RWPE1 (cell line): ENCODE data around the gene FSCB.

Experiments
- CTCF ChIA-PET: fragments of 350-600 bp; sonication (Branson Sonifier 250); formaldehyde crosslinking; extraction: SDS; loops from one replicate; lab custom pipeline; 2021; lab: Yijun Ruan, JAX
- POLR2A ChIA-PET: fragments of 400-600 bp; formaldehyde crosslinking; extraction: SDS; loops from one replicate; lab custom pipeline; 2020; ENCODE audit warnings: antibody characterized with exemption; ENCODE audit not compliant: low non-redundant PET; lab: Yijun Ruan, JAX
- DNase-seq: peaks from one replicate; pipeline ENCODE4 v3.0.0; 2012; ENCODE audit warnings: low spot score
- H3K27ac ChIP-seq: fragments of 450-650 bp; 2 replicates; pipeline ENCODE4 v1.5.1; 2017
- TF ChIP-seq, protein P1 (sequence below): fragments of 450-650 bp; conservative IDR thresholded peaks from 2 replicates; pipeline ENCODE4 v1.5.1; 2017; ENCODE audit warnings: low read depth, mild to moderate bottlenecking

Gene FSCB

DNA sequence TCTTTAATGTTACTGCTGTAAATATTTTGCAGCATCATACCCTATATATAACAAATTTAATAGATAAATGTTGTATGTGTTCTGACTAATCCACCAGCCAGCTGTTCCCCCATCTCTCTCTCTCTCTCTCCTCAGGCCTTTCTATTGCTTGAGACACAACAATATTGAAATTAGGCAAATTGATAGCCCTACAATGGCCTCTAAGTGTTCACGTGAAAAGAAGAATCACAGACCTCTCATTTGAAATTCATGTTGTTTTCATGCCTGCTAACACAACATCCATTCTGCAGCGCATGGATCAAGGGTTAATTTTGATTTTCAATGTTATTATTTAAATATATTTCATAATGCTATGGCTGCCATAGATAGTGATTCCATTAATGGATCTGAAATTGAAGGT is 1.8 kb upstream of the FSCB start:
- DNase-seq = no peak
- H3K27ac ChIP-seq = no peak overlapping the region
- ChIA-PET POLR2A (no interaction called here), CTCF (interaction anchor here (0.6 kb wide), 1 partner anchor 80 kb away, joined by 3 read pairs; no protein-coding TSS in a partner anchor)
- TF ChIP-seq, protein P1, sequence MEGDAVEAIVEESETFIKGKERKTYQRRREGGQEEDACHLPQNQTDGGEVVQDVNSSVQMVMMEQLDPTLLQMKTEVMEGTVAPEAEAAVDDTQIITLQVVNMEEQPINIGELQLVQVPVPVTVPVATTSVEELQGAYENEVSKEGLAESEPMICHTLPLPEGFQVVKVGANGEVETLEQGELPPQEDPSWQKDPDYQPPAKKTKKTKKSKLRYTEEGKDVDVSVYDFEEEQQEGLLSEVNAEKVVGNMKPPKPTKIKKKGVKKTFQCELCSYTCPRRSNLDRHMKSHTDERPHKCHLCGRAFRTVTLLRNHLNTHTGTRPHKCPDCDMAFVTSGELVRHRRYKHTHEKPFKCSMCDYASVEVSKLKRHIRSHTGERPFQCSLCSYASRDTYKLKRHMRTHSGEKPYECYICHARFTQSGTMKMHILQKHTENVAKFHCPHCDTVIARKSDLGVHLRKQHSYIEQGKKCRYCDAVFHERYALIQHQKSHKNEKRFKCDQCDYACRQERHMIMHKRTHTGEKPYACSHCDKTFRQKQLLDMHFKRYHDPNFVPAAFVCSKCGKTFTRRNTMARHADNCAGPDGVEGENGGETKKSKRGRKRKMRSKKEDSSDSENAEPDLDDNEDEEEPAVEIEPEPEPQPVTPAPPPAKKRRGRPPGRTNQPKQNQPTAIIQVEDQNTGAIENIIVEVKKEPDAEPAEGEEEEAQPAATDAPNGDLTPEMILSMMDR = no peak

DNA sequence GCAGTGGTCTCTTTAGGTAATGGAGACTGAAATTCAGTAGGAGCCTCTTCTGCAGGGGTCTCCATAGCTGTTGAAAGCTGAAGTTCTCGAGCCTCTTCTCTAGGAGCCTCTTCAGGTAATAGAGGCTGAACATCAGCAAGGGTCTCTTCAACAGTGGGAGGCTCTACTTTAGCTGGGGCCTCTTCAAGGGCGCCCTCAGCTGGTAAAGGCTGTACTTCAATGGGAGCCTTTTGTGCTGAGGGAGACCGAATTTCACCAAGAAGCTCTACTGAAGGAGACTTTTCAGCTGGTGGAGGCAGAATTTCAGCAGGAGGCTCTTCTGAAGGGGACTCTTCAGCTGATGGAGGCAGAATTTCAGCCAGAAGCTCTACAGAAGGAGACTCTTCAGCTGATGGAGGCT is 1.5 kb downstream of the FSCB start:
- POLR2A ChIA-PET = no interaction called here
- CTCF ChIA-PET = no interaction called here
- no peak overlapping the region for H3K27ac ChIP-seq
- DNase-seq = no peak
- TF ChIP-seq, protein P1 = no peak

DNA sequence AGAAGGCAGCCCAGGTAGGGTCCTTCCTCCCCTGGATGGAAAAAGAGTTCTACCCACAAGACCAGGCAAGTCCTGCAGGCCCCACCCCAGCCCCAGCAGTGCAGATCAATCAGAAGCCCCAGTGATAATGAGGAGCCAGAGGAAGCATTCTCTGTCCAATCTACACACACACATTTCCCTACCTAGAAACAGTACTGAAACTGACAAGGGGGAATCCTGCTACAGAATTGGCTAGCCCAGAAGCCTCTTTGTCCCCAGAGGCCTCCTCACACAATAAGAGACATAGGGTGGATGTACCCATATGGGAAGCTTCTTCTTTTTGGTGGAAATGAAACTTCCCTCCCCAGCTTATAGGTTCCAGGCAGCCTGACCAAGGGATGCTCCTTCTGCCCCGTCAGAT is 9.9 kb downstream of the FSCB start:
- no peak overlapping the region for H3K27ac ChIP-seq
- no peak for DNase-seq
- TF ChIP-seq, protein P1 = no peak
- ChIA-PET POLR2A (no interaction called here), CTCF (interaction anchor here (0.6 kb wide), 1 partner anchor 8 kb away, joined by 4 read pairs; no protein-coding TSS in a partner anchor)

DNA sequence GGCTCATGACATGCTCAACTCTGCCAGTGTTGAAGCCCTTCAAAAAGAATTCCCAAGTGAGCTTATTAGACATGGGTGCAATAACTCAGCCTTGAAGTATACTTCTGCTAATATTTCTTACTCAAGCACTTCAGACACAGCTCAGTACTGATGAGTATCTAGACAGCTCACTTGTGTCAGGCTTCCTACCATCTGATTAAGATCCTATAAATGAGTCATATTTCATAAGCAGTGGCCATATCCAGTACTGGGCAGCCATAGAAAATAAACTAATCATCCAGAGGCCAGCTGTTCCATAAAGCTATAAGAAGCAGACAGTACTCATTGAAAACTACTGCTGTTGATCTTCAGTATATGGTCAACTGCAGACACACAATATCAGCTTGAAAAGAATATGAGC is 12.9 kb downstream of the FSCB start:
- POLR2A ChIA-PET = no interaction called here
- no peak overlapping the region for H3K27ac ChIP-seq
- TF ChIP-seq, protein P1 = no peak
- no peak for DNase-seq
- CTCF ChIA-PET = no interaction called here

DNA sequence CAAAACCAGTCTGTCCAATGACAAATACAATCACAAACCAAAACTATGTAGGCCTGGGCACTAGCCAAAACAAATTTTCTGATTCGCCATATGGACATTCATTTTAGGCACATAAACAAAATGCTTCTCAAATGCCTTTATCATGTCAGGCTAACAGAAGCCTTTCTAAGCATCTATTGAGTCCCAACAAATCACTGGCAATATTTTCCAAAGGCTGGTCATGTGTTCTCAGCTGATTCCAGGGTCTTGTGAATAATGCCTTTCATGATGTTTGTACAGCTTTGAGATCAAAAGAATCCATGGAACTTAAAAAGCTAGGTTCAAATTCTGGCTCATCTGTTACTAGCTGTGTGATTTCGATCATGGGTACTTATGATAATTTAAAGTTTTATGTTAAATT is 16.1 kb downstream of the FSCB start:
- ChIA-PET POLR2A (no interaction called here), CTCF (no interaction called here)
- TF ChIP-seq, protein P1 = no peak
- no peak for DNase-seq
- H3K27ac ChIP-seq = no peak overlapping the region

DNA sequence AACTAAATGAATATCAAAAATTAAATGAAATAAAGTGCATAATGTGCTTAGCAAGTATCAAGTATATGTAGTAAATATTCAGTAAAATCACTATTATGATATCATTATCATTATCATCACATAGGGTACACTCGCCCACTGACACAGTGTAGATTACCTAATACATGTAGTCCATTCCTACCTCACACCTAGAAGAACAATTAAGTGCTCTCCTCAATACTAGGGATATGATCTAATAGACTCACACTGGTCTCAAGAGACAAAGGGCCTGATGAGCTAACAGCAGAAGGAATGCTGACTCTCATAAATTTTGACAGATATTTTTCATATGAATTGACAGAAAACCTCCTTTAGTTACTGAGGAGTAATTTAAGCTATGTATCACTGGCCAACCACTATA is 29.1 kb downstream of the FSCB start:
- no peak overlapping the region for H3K27ac ChIP-seq
- TF ChIP-seq, protein P1 = no peak
- CTCF ChIA-PET = no interaction called here
- POLR2A ChIA-PET = no interaction called here
- DNase-seq = no peak

DNA sequence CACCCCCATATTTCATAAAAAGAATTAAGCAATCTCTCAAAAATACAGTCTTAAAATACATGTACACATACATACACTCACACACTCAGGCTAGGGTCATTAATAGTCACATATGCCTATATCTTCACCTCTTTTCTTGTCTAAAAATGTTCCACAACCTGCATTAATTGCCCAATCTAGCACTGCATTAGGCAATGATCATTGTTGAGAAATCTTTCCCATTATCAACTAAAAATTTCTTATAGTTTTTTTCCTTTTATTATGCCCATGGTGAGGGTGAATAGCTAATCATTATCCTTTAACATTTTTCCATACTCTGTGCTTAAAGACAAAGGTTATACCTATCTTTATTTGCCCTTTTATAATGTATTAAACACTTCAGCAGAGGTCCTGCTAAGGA is 38.3 kb downstream of the FSCB start:
- TF ChIP-seq, protein P1 = no peak
- POLR2A ChIA-PET = no interaction called here
- DNase-seq = no peak
- H3K27ac ChIP-seq = no peak overlapping the region
- CTCF ChIA-PET = no interaction called here
